AG04449 (cell line): ENCODE data around the gene EDAR.

Source experiments
- CTCF ChIA-PET: fragments of 350-600 bp; formaldehyde crosslinking; extraction: SDS; loops from one replicate; lab custom pipeline; 2021; ENCODE audit warnings: antibody characterized with exemption; lab: Yijun Ruan, JAX
- POLR2A ChIA-PET: fragments of 400-600, 350-600 bp; formaldehyde crosslinking; extraction: SDS; loops from one replicate; lab custom pipeline; 2020; ENCODE audit warnings: antibody characterized with exemption, inconsistent platforms; lab: Yijun Ruan, JAX
- DNase-seq: peaks from one replicate; pipeline ENCODE4 v3.0.0-alpha.2; 2010; ENCODE audit warnings: low read depth, low spot score
- H3K4me3 ChIP-seq: 2 replicates; pipeline ENCODE4 v1.5.1; 2011; ENCODE audit warnings: low read depth, mild to moderate bottlenecking, control low read depth, low read length
- CTCF ChIP-seq: IDR thresholded peaks from one replicate; pipeline ENCODE4 v1.5.1; 2011; ENCODE audit warnings: mild to moderate bottlenecking, moderate library complexity, low read length, control low read depth, inconsistent platforms; ENCODE audit not compliant: insufficient read depth; ENCODE audit errors: missing control alignments

EDAR gene

DNA sequence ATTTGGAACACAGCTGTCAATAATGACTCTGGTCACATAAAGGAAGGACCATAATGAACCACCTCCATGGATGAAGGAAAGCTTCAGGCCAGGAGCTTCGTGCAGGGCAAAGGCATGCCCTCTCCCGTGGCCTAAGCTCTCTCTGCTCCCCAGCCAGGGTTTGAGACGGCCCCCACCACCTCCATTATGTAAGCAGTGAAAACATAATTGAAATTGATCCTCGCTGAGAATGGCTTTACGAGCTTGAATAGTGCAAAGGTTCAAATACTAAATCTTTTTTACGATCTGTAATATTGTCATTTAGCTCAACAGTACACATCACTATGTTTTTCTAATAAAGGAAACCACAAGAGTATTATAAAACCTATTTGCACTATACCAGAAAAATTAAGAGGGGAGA, 5.2 kb upstream of the EDAR start:
- DNase-seq, result no peak
- ChIA-PET CTCF (interaction anchor here (1.4 kb wide), 1 partner anchor 516 kb away, joined by 4 read pairs; no protein-coding TSS in a partner anchor), POLR2A (no interaction called here)
- TF ChIP-seq CTCF, result no peak
- no peak overlapping the region for H3K4me3 ChIP-seq

- POLR2A ChIA-PET, result no interaction called here
Observed at GRCh38 chr2:108993095-108993937, 4.3 kb upstream of the EDAR start.

GRCh38 chr2:108988076-108988795, 784 bp downstream of the EDAR start:
- ChIA-PET POLR2A (no interaction called here), CTCF (interaction anchor here (0.8 kb wide), 1 partner anchor 58 kb away, joined by 3 read pairs; no protein-coding TSS in a partner anchor)
- no peak for DNase-seq
- no peak overlapping the region for H3K4me3 ChIP-seq
- no peak for TF ChIP-seq CTCF

More at GRCh38 chr2:108993095-108993937, 4.3 kb upstream of the EDAR start:
- CTCF ChIA-PET, result interaction anchor here (1.4 kb wide), 1 partner anchor 517 kb away, joined by 4 read pairs; no protein-coding TSS in a partner anchor
- DNase-seq, result no peak
- H3K4me3 ChIP-seq, result no peak overlapping the region
- TF ChIP-seq CTCF, result no peak

- DNase-seq, result no peak
- no peak for TF ChIP-seq CTCF
- H3K4me3 ChIP-seq, result no peak overlapping the region
- ChIA-PET CTCF (interaction anchor here (1.0 to 1.4 kb wide), 2 partner anchors 8 to 59 kb away, joined by 3 to 4 read pairs; no protein-coding TSS in a partner anchor), POLR2A (no interaction called here)
Observed at GRCh38 chr2:108986916-108987510, 2.0 kb downstream of the EDAR start.

- ChIA-PET POLR2A (no interaction called here), CTCF (no interaction called here)
- DNase-seq, result no peak
- no peak for TF ChIP-seq CTCF
- H3K4me3 ChIP-seq, result no peak overlapping the region
Observed at GRCh38 chr2:108983610-108984009, 5.4 kb downstream of the EDAR start.
